GM19099 (cell line): ENCODE data around the gene BCL11A.

Experiments
- POLR2A ChIP-seq: IDR thresholded peaks from 3 replicates; pipeline ENCODE4 v1.6.1; 2011; ENCODE audit warnings: low read depth; ENCODE audit not compliant: insufficient read length; ENCODE audit errors: extremely low read depth

BCL11A gene

GRCh38 chr2:60498127-60498815, 55.2 kb downstream of the BCL11A start:
- no peak for TF ChIP-seq POLR2A

- TF ChIP-seq POLR2A: no peak
Measured at GRCh38 chr2:60497500-60497899, 56.0 kb downstream of the BCL11A start.

GRCh38 chr2:60496956-60497355, 56.5 kb downstream of the BCL11A start:
- no peak for TF ChIP-seq POLR2A

- TF ChIP-seq POLR2A: no peak
Measured at GRCh38 chr2:60496475-60496874, 57.0 kb downstream of the BCL11A start.

GRCh38 chr2:60495041-60495625, 58.3 kb downstream of the BCL11A start:
- TF ChIP-seq POLR2A: no peak

GRCh38 chr2:60493804-60494387, 59.6 kb downstream of the BCL11A start:
- no peak for TF ChIP-seq POLR2A

GRCh38 chr2:60492548-60492947, 60.9 kb downstream of the BCL11A start:
- TF ChIP-seq POLR2A: no peak

GRCh38 chr2:60490848-60491247, 62.6 kb downstream of the BCL11A start:
- no peak for TF ChIP-seq POLR2A

GRCh38 chr2:60490441-60490840, 63.0 kb downstream of the BCL11A start:
- no peak for TF ChIP-seq POLR2A

GRCh38 chr2:60489289-60489688, 64.2 kb downstream of the BCL11A start:
- TF ChIP-seq POLR2A: no peak

- TF ChIP-seq POLR2A: no peak
Measured at GRCh38 chr2:60488291-60488690, 65.2 kb downstream of the BCL11A start.

GRCh38 chr2:60487174-60487573, 66.3 kb downstream of the BCL11A start:
- no peak for TF ChIP-seq POLR2A

GRCh38 chr2:60486551-60486950, 66.9 kb downstream of the BCL11A start:
- TF ChIP-seq POLR2A: no peak

- no peak for TF ChIP-seq POLR2A
Measured at GRCh38 chr2:60486067-60486466, 67.4 kb downstream of the BCL11A start.

GRCh38 chr2:60485550-60485949, 67.9 kb downstream of the BCL11A start:
- TF ChIP-seq POLR2A: no peak

GRCh38 chr2:60485055-60485454, 68.4 kb downstream of the BCL11A start:
- TF ChIP-seq POLR2A: no peak
